Mucosa of descending colon (tissue), 3 donors: Measurements from ENCODE around the gene IFNK. TPM values are rescaled to one million over a fixed set of nuclear protein-coding genes. Genes with fewer than 3 reads are reported as not detected.

Source experiments
- ATAC-seq: fragments of 200-7000 bp; cut with Tn5 transposase; one replicate; pipeline ENCODE4 v1.9.1; 2020; ENCODE audit warnings: mild to moderate bottlenecking, moderate library complexity
- DNase-seq, 3 donors: peaks; one replicate each; pipeline ENCODE4 v3.0.0-alpha.2; 2020
- H3K36me3 ChIP-seq: fragments of 200-600 bp; one replicate; pipeline ENCODE4 v1.8.0; 2021; ENCODE audit warnings: low read depth, mild to moderate bottlenecking
- H3K4me1 ChIP-seq: fragments of 200-600 bp; one replicate; pipeline ENCODE4 v1.8.0; 2021; ENCODE audit warnings: low read depth, mild to moderate bottlenecking
- H3K4me3 ChIP-seq: fragments of 200-600 bp; one replicate; pipeline ENCODE4 v1.8.0; 2021; ENCODE audit warnings: mild to moderate bottlenecking
- H3K9me3 ChIP-seq: fragments of 200-600 bp; one replicate; pipeline ENCODE4 v1.8.0; 2021; ENCODE audit warnings: mild to moderate bottlenecking
- intact Hi-C, 2 donors: fragments of 100-400 bp; cut with DNase I in 1 of 2; cut with micrococcal nuclease in 1 of 2; formaldehyde crosslinking; loops; one replicate each; pipeline versions ENCODE4 v1.11.0 to v1.11.1; 2022; cut with DNase I, micrococcal nuclease
- total RNA-seq, 3 donors: library from RNA; stranded (reverse); fragmentation: NEBNext Ultra II Directional in 2 of 3; extraction: Animal tissue kit (Norgen Biotek cat#: 25700) in 2 of 3; gene quantifications; one replicate each; pipeline versions ENCODE4 v1.2.1 to v1.2.4, GENCODE V29; 2021 to 2023
- TF ChIP-seq, protein P1 (sequence below): fragments of 200-600 bp; IDR thresholded peaks from one replicate; pipeline ENCODE4 v1.8.0; 2022; ENCODE audit warnings: antibody characterized with exemption, mild to moderate bottlenecking
- donor health status: DM: no; HTN: no; CAD: no; lungs with moderate emphysema.
- donor health status: DM: no; HTN: no; CAD: no.
- donor health status: DM: no; HTN: yes; CAD: no.

The IFNK gene
- total RNA-seq, 3 donors from 2014 or later, result not detected

DNA sequence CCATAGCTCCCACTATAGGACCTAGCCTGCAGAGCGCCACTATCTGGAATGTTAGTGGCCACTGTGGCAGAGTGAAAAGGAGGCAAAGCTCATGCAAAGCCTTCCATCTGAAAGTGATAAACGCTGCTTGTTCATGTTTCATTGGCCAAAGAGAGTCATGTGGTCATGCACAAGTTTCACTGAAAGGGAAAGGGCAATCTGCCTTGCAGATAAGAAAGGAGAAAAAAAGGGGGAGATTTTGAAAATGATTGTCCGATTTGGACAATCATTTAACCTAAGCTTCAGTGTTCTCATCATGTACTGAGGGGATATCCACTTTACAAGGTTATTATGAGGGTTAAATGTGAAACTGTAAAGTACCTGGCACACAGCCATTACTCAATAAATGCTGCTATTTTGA, 14.6 kb downstream of the IFNK start:
- Histone ChIP-seq H3K36me3 (no peaks in the 10 kb centered on the region), H3K4me3 (no peak overlapping the region), H3K4me1 (no peaks in the 10 kb centered on the region), H3K9me3 (no peaks in the 10 kb centered on the region)
- intact Hi-C loops, result no loop called here
- ATAC-seq (peak; percentile 66), DNase-seq (no peak)
- TF ChIP-seq, protein P1, sequence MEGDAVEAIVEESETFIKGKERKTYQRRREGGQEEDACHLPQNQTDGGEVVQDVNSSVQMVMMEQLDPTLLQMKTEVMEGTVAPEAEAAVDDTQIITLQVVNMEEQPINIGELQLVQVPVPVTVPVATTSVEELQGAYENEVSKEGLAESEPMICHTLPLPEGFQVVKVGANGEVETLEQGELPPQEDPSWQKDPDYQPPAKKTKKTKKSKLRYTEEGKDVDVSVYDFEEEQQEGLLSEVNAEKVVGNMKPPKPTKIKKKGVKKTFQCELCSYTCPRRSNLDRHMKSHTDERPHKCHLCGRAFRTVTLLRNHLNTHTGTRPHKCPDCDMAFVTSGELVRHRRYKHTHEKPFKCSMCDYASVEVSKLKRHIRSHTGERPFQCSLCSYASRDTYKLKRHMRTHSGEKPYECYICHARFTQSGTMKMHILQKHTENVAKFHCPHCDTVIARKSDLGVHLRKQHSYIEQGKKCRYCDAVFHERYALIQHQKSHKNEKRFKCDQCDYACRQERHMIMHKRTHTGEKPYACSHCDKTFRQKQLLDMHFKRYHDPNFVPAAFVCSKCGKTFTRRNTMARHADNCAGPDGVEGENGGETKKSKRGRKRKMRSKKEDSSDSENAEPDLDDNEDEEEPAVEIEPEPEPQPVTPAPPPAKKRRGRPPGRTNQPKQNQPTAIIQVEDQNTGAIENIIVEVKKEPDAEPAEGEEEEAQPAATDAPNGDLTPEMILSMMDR, result no peak

DNA sequence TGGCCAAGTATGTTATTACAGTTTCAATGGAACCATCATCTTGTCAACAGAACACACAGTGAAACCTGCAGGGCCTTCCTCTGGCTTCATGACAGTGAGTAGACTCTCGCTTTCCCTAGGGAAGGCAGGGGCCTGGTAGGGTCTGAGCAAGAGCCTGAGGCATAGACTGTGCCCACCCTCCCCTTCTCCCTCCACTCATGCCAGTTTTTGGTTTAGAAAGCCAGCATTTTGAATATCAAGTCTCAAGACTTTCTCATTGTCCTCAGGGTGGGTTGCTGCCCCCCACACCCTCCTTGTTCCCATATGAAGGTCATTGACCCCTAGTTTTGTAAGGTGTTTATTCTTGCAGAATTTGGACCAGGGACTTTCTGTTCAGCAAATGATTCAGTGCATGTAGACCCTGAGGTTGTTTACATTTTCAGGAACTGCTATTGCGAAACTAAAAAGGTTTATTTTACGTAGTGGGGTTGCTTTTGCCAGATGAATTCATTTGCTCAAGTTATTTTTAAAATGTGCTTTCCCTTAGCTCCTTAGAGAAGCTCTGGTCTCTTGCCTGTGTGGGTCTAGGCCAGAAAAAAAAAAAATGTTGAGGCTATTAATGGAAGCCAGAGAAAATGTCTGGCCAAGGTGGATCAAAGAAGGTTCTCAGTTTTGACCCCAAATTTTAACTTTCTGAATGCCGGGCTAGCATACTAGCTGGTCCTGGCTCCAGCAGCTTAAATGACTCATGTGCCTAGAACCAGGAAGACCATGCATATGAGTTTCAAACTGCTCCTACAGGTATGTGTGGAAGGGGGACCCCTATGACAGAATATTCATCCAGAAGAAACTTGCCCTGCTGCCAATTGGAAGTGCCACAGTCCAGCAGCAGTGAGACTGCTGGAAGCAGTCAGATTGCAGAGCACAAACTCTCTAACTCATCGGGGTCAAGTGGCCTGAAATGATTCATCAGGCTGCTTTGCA, 15.7 kb downstream of the IFNK start:
- ATAC-seq (peak; percentile 44), DNase-seq (no peak)
- H3K4me1 ChIP-seq, result no peaks in the 10 kb centered on the region
- no peaks in the 10 kb centered on the region for H3K9me3 ChIP-seq
- no peaks in the 10 kb centered on the region for H3K36me3 ChIP-seq
- intact Hi-C loops, result no loop called here
- TF ChIP-seq, protein P1, result no peak
- H3K4me3 ChIP-seq, result no peak overlapping the region

DNA sequence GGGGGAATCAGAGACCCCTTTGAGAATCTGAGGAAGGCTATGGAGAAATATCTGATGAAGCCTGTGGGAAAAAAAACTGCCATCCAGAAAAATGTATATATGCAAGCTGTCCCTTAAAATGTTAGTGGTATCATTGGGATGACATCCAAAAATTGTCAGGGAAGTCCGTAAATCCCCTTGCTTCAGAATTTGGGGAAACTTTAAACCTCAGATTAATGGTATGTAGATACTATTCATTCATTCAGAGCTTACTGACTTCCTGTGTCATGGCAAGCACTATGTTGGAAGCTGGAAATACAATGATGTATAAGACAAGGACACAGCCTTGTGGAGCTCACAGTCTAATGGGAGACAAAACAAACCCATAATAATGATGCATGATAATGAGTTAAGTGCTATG, 16.4 kb downstream of the IFNK start:
- H3K4me3 ChIP-seq, result no peak overlapping the region
- ATAC-seq, result no peak

GRCh38 chr9:27541740-27542139, 17.6 kb downstream of the IFNK start:
- intact Hi-C loops, result no loop called here

More for the DNA sequence above, 16.4 kb downstream of the IFNK start:
- DNase-seq, result no peak
- TF ChIP-seq, protein P1, result no peak
- H3K4me1 ChIP-seq, result peaks cover 4% of the 10 kb centered on the region
- H3K36me3 ChIP-seq, result no peaks in the 10 kb centered on the region
- H3K9me3 ChIP-seq, result no peaks in the 10 kb centered on the region
- intact Hi-C loops, result no loop called here

GRCh38 chr9:27542508-27542907, 18.4 kb downstream of the IFNK start:
- H3K4me3 ChIP-seq, result no peak overlapping the region
- peaks cover 4% of the 10 kb centered on the region for H3K4me1 ChIP-seq
- H3K9me3 ChIP-seq, result no peaks in the 10 kb centered on the region
- no peak for DNase-seq
- no peak for ATAC-seq
- H3K36me3 ChIP-seq, result no peaks in the 10 kb centered on the region
- TF ChIP-seq, protein P1, result no peak
- intact Hi-C loops, result no loop called here

More at GRCh38 chr9:27541740-27542139, 17.6 kb downstream of the IFNK start:
- no peaks in the 10 kb centered on the region for H3K36me3 ChIP-seq
- peaks cover 4% of the 10 kb centered on the region for H3K4me1 ChIP-seq
- no peak for DNase-seq
- no peak for ATAC-seq
- no peaks in the 10 kb centered on the region for H3K9me3 ChIP-seq
- no peak overlapping the region for H3K4me3 ChIP-seq
- TF ChIP-seq, protein P1, result no peak
